Immature natural killer cell (primary cell): Measurements from ENCODE around the gene SPRED3. TPM values are rescaled to one million over a fixed set of nuclear protein-coding genes. Genes with fewer than 3 reads are reported as not detected.
"Not testable (repeated sequence)": the region's sequence is repeated elsewhere in the genome, so short reads cannot be mapped to it uniquely, and the experiment has no call there.

Source experiments
- DNase-seq, 3 donors: peaks; one replicate each; pipeline ENCODE4 v3.0.0; 2022; ENCODE audit warnings: mixed read lengths in 1 of 3
- H3K27ac Mint-ChIP-seq, 6 donors: one replicate each; pipeline ENCODE4 v1.8.0; 2020; ENCODE audit warnings: mixed read lengths in 6 of 6, mild to moderate bottlenecking in 5 of 6, inconsistent platforms in 4 of 6, moderate library complexity in 3 of 6
- H3K27me3 Mint-ChIP-seq, 3 donors: one replicate each; pipeline ENCODE4 v1.8.0; 2020 to 2021; ENCODE audit warnings: low read depth in 3 of 3, mild to moderate bottlenecking in 3 of 3, mixed read lengths in 3 of 3, moderate library complexity in 3 of 3, inconsistent platforms in 1 of 3
- H3K36me3 Mint-ChIP-seq, 3 donors: one replicate each; pipeline ENCODE4 v1.8.0; 2020; ENCODE audit warnings: mixed read lengths in 3 of 3, inconsistent platforms in 2 of 3, mild to moderate bottlenecking in 2 of 3
- H3K4me1 Mint-ChIP-seq, 2 donors: one replicate each; pipeline ENCODE4 v1.8.0; 2020; ENCODE audit warnings: inconsistent platforms in 2 of 2, mild to moderate bottlenecking in 2 of 2, mixed read lengths in 2 of 2, moderate library complexity in 1 of 2
- H3K4me3 Mint-ChIP-seq, 5 donors: one replicate each; pipeline ENCODE4 v1.8.0; 2020; ENCODE audit warnings: mild to moderate bottlenecking in 5 of 5, mixed read lengths in 5 of 5, inconsistent platforms in 3 of 5, moderate library complexity in 3 of 5
- H3K9me3 Mint-ChIP-seq, 6 donors: one replicate each; pipeline ENCODE4 v1.8.0; 2020; ENCODE audit warnings: mild to moderate bottlenecking in 6 of 6, mixed read lengths in 6 of 6, inconsistent platforms in 4 of 6, moderate library complexity in 3 of 6
- polyA plus RNA-seq, 3 donors: library from polyadenylated mRNA; unstranded; fragments of 300-500 nt; fragmentation: Illumina TruSeq; gene quantifications; one replicate each; pipeline ENCODE4 v1.2.3, GENCODE V29; 2021

The SPRED3 gene
- polyA plus RNA-seq, 3 donors from 2014 or later = not detected

DNA sequence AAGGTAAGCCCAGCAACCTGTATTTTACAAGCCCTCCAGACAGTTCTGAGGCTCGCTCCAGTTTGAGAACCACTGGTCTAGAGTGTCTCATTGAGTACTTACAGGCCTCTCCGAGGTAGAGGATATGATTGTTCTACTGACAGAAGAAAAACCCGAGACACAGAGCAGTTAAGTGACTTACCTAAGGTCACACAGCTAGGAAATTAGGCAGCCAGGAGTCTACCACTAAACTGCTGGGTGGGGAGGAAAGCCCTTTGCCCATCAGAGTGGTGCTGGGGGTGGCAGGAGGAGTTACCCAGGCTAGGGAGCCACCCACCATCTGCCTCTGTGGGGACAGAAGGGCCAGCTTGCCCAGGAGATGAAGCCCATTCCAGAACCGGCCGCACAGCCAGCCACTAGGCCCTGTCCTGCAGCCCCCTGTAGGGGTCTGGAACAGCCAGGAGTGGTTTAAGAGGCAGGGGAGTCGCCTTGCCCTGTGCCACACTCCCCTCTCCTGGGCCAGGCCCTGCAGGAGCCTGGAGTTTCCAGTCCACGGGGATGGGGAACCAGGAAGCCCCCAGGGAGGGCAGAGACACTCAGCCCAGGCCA is 36.8 kb downstream of the SPRED3 start:
- H3K4me3 Mint-ChIP-seq = peak overlapping the region in 1 of 5 donors; percentile 56
- no peaks in the 10 kb centered on the region for H3K36me3 Mint-ChIP-seq
- H3K27ac Mint-ChIP-seq = no peak overlapping the region
- peaks cover 3 to 6% of the 10 kb centered on the region in 2 donors for H3K4me1 Mint-ChIP-seq
- peaks cover 0 to 2% (median 0%) of the 10 kb centered on the region in 6 donors for H3K9me3 Mint-ChIP-seq
- H3K27me3 Mint-ChIP-seq = peaks cover 3 to 19% (median 11%) of the 10 kb centered on the region in 3 donors
- no peak for DNase-seq

GRCh38 chr19:38425810-38426466 is 37.4 kb downstream of the SPRED3 start, which contains the start of gene RASGRP4:
Gene RASGRP4 (minus strand): TSS chr19:38426219. CDS start chr19:38426091, 128 bp downstream.
- peaks cover 0 to 2% (median 0%) of the 10 kb centered on the region in 6 donors for H3K9me3 Mint-ChIP-seq
- no peak within 1 kb of the TSS for H3K27ac Mint-ChIP-seq
- H3K36me3 Mint-ChIP-seq = no peaks in the 10 kb centered on the region
- DNase-seq = no peak
- H3K27me3 Mint-ChIP-seq = peaks cover 3 to 16% (median 11%) of the 10 kb centered on the region in 3 donors
- peaks cover 3 to 6% of the 10 kb centered on the region in 2 donors for H3K4me1 Mint-ChIP-seq
- peak within 1 kb of the TSS in 3 of 5 donors; percentile 22 to 58 (median 49) for H3K4me3 Mint-ChIP-seq

GRCh38 chr19:38427035-38427677 is 38.7 kb downstream of the SPRED3 start:
- H3K4me1 Mint-ChIP-seq, H3K36me3 Mint-ChIP-seq, H3K9me3 Mint-ChIP-seq, H3K27ac Mint-ChIP-seq, H3K4me3 Mint-ChIP-seq, DNase-seq: not testable (repeated sequence)
- H3K27me3 Mint-ChIP-seq = peaks cover 3 to 15% (median 12%) of the 10 kb centered on the region in 3 donors

GRCh38 chr19:38429055-38429810 is 40.7 kb downstream of the SPRED3 start:
- Mint-ChIP-seq H3K27me3 (peaks cover 3 to 16% (median 15%) of the 10 kb centered on the region in 3 donors), H3K4me3 (no peak overlapping the region), H3K9me3 (peaks cover 0 to under 1% (median 0%) of the 10 kb centered on the region in 6 donors), H3K27ac (no peak overlapping the region), H3K36me3 (no peaks in the 10 kb centered on the region), H3K4me1 (peaks cover 6 to 13% of the 10 kb centered on the region in 2 donors)
- DNase-seq = no peak

DNA sequence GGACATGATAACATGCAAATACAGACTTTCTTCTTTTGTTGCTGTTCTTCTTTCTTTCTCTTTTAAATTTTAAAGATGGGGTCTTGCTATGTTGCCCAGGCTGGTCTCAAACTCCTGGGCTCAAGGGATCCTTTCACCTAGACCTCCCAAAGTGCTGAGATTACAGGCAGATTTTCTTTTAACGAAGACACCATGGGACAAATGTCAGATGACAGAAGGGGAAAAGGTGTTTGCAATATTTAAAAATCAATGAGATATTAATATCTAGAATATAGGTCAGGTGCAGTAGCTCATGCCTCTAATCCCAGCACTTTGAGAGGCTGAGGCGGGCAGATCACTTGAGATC is 41.3 kb downstream of the SPRED3 start:
- no peaks in the 10 kb centered on the region for H3K9me3 Mint-ChIP-seq
- peaks cover 6 to 15% of the 10 kb centered on the region in 2 donors for H3K4me1 Mint-ChIP-seq
- H3K27ac Mint-ChIP-seq = no peak overlapping the region
- H3K4me3 Mint-ChIP-seq = no peak overlapping the region
- no peaks in the 10 kb centered on the region for H3K36me3 Mint-ChIP-seq
- H3K27me3 Mint-ChIP-seq = peaks cover 3 to 18% (median 15%) of the 10 kb centered on the region in 3 donors
- DNase-seq = no peak

DNA sequence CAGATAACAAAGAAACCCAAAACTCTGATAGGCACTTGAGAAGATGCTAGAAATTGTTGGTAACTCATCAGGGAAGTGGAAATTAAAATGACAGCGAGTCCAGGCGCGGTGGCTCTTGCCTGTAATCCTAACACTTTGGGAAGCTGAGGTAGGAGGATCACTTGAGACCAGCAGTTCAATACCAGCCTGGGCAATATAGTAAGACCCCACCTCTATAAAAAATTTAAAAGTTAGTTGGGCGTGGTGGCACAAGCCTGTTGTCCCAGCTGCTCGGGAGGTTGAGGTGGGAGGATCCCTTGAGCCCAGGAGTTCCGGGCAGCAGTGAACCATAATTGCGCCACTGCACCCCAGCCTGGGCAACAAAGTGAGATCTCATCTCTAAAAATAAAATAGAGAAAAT is 42.4 kb downstream of the SPRED3 start:
- H3K27ac Mint-ChIP-seq = no peak overlapping the region
- no peaks in the 10 kb centered on the region for H3K9me3 Mint-ChIP-seq
- peaks cover 2 to 16% (median 15%) of the 10 kb centered on the region in 3 donors for H3K27me3 Mint-ChIP-seq
- H3K4me3 Mint-ChIP-seq = no peak overlapping the region
- no peak for DNase-seq
- no peaks in the 10 kb centered on the region for H3K36me3 Mint-ChIP-seq
- H3K4me1 Mint-ChIP-seq = peaks cover 4 to 15% of the 10 kb centered on the region in 2 donors

GRCh38 chr19:38433268-38433733 is 44.8 kb downstream of the SPRED3 start, which contains the start of gene RYR1:
Gene RYR1 (plus strand): TSS chr19:38433691. CDS start chr19:38433830, 139 bp downstream.
- Mint-ChIP-seq H3K9me3 (no peaks in the 10 kb centered on the region), H3K27me3 (peaks cover 0 to 10% (median 4%) of the 10 kb centered on the region in 3 donors), H3K4me3 (peak within 1 kb of the TSS in 3 of 5 donors; percentile 1 to 62 (median 18)), H3K27ac (peak within 1 kb of the TSS in 1 of 6 donors; percentile 62), H3K36me3 (no peaks in the 10 kb centered on the region), H3K4me1 (peaks cover 3 to 9% of the 10 kb centered on the region in 2 donors)
- peak in 1 of 3 donors; percentile 15 for DNase-seq

DNA sequence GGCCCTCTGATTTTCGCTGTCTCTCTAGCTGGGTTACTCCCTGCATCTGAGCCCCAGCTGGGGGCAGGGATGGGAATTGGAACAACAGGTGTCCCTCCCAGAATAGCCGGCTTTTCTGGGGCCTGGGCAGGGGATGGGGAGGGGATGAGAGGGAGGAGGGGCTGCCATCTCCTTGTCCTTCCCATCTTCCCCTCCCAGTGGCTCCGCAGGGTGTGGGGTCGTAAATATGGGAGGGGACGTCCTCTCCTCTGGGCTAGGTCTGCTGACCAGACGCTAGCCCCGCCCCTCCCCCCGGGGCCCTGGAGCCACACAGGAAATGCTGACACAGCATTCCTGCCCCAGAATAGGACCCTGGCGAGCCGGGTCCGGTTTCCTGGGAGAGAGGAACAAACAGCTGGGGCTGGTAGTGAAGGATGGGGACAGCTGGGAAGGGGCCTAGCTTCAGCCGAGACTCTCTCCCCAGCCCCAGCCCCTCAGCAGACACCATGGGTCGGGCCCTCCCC is 46.1 kb downstream of the SPRED3 start:
- peak overlapping the region in 1 of 6 donors; percentile 62 for H3K27ac Mint-ChIP-seq
- peaks cover 0 to 9% (median 4%) of the 10 kb centered on the region in 3 donors for H3K27me3 Mint-ChIP-seq
- DNase-seq = no peak
- H3K4me3 Mint-ChIP-seq = peak overlapping the region in 2 of 5 donors; percentile 1 to 50
- H3K36me3 Mint-ChIP-seq = no peaks in the 10 kb centered on the region
- no peaks in the 10 kb centered on the region for H3K9me3 Mint-ChIP-seq
- H3K4me1 Mint-ChIP-seq = peaks cover 3 to 9% of the 10 kb centered on the region in 2 donors

DNA sequence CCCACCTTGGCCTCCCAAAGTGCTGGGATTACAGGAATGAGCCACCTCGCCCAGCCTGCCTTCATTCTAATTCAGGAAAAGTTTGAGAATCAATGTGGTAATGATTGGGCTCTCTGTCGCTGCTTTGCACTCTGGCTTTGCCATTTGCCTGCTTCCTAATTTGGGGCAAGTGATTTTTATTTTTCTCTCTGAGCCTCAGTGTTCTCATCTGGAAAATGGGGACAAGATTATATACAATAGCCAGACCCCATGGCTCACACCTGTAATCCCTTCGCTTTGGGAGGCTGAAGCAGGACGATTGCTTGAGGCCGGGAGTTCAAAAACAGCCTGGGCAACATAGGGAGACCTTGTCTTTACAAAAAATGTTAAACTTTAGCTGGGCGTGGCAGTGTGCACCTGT is 48.8 kb downstream of the SPRED3 start:
- H3K27me3 Mint-ChIP-seq = peaks cover 0 to 9% (median 3%) of the 10 kb centered on the region in 3 donors
- no peak overlapping the region for H3K4me3 Mint-ChIP-seq
- H3K9me3 Mint-ChIP-seq = no peaks in the 10 kb centered on the region
- peaks cover 3 to 9% of the 10 kb centered on the region in 2 donors for H3K4me1 Mint-ChIP-seq
- no peak for DNase-seq
- H3K36me3 Mint-ChIP-seq = no peaks in the 10 kb centered on the region
- H3K27ac Mint-ChIP-seq = no peak overlapping the region

- H3K4me3 Mint-ChIP-seq = no peak overlapping the region
- peaks cover 3 to 9% of the 10 kb centered on the region in 2 donors for H3K4me1 Mint-ChIP-seq
- no peak overlapping the region for H3K27ac Mint-ChIP-seq
- no peak for DNase-seq
- no peaks in the 10 kb centered on the region for H3K9me3 Mint-ChIP-seq
- peaks cover 1 to 9% (median 3%) of the 10 kb centered on the region in 3 donors for H3K27me3 Mint-ChIP-seq
- H3K36me3 Mint-ChIP-seq = no peaks in the 10 kb centered on the region
Measured at GRCh38 chr19:38437917-38438316, 49.4 kb downstream of the SPRED3 start.

DNA sequence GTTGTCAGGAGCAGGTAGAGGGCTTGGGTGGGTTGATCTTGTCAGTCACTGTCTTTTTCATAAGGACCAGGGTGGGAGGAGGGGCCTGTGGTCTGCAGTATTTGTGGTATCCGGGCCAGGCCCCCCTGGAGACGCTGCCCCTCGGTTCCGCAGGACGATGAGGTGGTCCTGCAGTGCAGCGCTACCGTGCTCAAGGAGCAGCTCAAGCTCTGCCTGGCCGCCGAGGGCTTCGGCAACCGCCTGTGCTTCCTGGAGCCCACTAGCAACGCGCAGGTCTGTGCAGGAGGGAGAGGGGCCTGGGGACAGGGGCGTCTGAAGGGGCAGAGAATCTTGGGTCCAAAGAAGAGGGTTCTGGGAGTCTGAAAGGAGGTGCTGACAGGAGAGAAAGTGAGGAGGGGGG is 52.1 kb downstream of the SPRED3 start:
- Mint-ChIP-seq H3K36me3 (no peaks in the 10 kb centered on the region), H3K27ac (no peak overlapping the region), H3K4me3 (no peak overlapping the region), H3K4me1 (no peaks in the 10 kb centered on the region), H3K27me3 (peaks cover 0 to 7% (median 4%) of the 10 kb centered on the region in 3 donors), H3K9me3 (no peaks in the 10 kb centered on the region)
- no peak for DNase-seq

- Mint-ChIP-seq H3K27ac (no peak overlapping the region), H3K27me3 (peaks cover 0 to 7% (median 4%) of the 10 kb centered on the region in 3 donors), H3K4me3 (no peak overlapping the region), H3K36me3 (no peaks in the 10 kb centered on the region), H3K9me3 (no peaks in the 10 kb centered on the region), H3K4me1 (no peaks in the 10 kb centered on the region)
- DNase-seq = no peak
Measured at GRCh38 chr19:38441657-38442348, 53.3 kb downstream of the SPRED3 start.

- no peaks in the 10 kb centered on the region for H3K9me3 Mint-ChIP-seq
- peaks cover 0 to 7% (median 4%) of the 10 kb centered on the region in 3 donors for H3K27me3 Mint-ChIP-seq
- DNase-seq = no peak
- H3K36me3 Mint-ChIP-seq = no peaks in the 10 kb centered on the region
- no peak overlapping the region for H3K4me3 Mint-ChIP-seq
- H3K4me1 Mint-ChIP-seq = no peaks in the 10 kb centered on the region
- H3K27ac Mint-ChIP-seq = no peak overlapping the region
Measured at GRCh38 chr19:38442736-38443135, 54.2 kb downstream of the SPRED3 start.
